ACC112 (cell line): ENCODE measurements around the gene DHX29.
A peak's percentile ranks its signal among the peaks of the same experiment; 100 is the strongest.

ENCODE experiments used
- H2AFZ ChIP-seq: fragments of 200-600 bp; sonication (generic); one replicate; pipeline ENCODE4 v1.6.0; 2017; ENCODE audit warnings: antibody characterized with exemption, low read length; ENCODE audit not compliant: unreplicated experiment
- H3K27ac ChIP-seq: fragments of 200-600 bp; sonication (generic); 2 replicates; pipeline ENCODE4 v1.5.1; 2014; ENCODE audit warnings: low read depth, mild to moderate bottlenecking, antibody characterized with exemption, low read length, moderate library complexity
- H3K27me3 ChIP-seq: fragments of 200-600 bp; sonication (generic); 2 replicates; pipeline ENCODE4 v1.6.1; 2014; ENCODE audit warnings: mild to moderate bottlenecking, antibody characterized with exemption, low read length, moderate library complexity, mixed read lengths; ENCODE audit not compliant: insufficient read depth
- H3K36me3 ChIP-seq: fragments of 200-600 bp; sonication (generic); 2 replicates; pipeline ENCODE4 v1.6.1; 2016; ENCODE audit warnings: mild to moderate bottlenecking, antibody characterized with exemption, low read length, moderate library complexity, mixed read lengths; ENCODE audit not compliant: insufficient read depth
- H3K4me1 ChIP-seq: fragments of 200-600 bp; sonication (generic); one replicate; pipeline ENCODE4 v1.6.1; 2016; ENCODE audit warnings: low read length, mixed read lengths; ENCODE audit not compliant: insufficient read depth, unreplicated experiment, control insufficient read depth
- H3K4me3 ChIP-seq: fragments of 200-600 bp; sonication (generic); 2 replicates; pipeline ENCODE4 v1.5.1; 2014; ENCODE audit warnings: mild to moderate bottlenecking, low read depth, low read length
- H3K79me2 ChIP-seq: fragments of 200-600 bp; sonication (generic); one replicate; pipeline ENCODE4 v1.6.0; 2016; ENCODE audit warnings: low read length; ENCODE audit not compliant: control insufficient read depth, unreplicated experiment, insufficient read depth

DHX29 gene

DNA sequence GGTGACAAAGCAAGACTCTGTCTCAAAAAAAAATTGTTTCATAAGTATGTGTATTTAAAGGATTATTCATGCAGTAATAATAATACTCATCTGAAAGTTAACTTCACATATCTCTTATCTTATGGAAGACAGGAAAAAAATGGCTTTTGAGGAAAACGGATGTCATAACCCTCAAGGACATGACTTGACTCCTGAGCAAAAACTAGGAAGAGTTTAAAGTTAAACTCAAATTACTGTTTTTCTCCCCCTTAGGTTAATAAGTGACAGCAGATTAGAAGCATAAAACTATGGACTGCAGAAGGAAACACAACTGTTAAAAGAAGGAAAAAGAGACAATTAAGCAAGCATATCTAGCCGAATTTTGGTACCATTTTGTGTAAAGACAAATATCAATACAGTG lies 16.5 kb downstream of the DHX29 start:
- H3K4me3 ChIP-seq, result no peak overlapping the region
- H3K27me3 ChIP-seq, result no peaks in the 10 kb centered on the region
- H2AFZ ChIP-seq, result no peak overlapping the region
- H3K79me2 ChIP-seq, result no peaks in the 10 kb centered on the region
- no peak overlapping the region for H3K27ac ChIP-seq
- peaks cover 43% of the 10 kb centered on the region for H3K36me3 ChIP-seq
- H3K4me1 ChIP-seq, result no peaks in the 10 kb centered on the region

DNA sequence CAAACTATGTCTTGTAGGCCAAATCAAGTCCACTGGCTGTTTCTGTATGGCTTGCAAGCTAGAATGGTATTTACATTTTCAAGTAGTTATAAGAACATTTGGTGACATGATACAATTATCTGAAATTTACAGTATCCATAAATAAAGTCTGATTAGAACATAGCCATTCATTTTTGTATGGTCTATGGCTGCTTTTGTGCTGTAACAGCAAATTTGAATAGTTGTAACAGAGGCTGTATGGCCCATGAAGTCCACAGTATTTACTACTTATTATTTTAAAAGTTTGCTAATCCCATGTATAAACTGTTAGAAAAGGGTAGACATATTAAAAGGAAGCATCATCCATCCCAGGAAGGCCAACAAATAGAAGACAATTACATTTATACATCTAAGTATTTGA lies 17.7 kb downstream of the DHX29 start:
- H2AFZ ChIP-seq, result no peak overlapping the region
- no peak overlapping the region for H3K27ac ChIP-seq
- no peak overlapping the region for H3K4me3 ChIP-seq
- no peaks in the 10 kb centered on the region for H3K79me2 ChIP-seq
- no peaks in the 10 kb centered on the region for H3K4me1 ChIP-seq
- no peaks in the 10 kb centered on the region for H3K27me3 ChIP-seq
- H3K36me3 ChIP-seq, result peaks cover 36% of the 10 kb centered on the region

DNA sequence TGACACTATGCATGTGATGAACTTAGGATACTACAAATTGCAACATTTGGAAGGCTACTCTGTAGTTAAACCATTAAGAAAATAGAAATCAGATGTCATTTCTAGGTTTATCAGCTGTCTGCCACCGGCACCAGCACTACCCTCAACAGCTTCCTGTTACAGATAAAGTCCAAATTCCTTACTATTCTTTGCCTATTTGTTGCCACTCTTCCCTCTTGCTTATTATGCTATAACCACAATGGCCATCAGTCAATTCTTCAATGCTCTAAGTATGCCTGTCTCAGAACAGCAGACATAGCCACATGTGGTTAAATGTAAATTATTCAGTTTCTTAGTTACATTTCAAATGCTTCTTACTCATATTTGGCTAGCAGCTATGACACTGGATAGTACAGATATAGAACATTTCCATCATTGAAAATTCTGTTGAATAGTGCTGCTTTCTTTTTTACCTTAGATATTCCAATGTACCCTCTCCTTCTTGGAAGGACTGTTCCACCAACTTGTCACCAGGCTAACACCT lies 21.0 kb downstream of the DHX29 start:
- Histone ChIP-seq H3K27me3 (no peaks in the 10 kb centered on the region), H3K4me1 (no peaks in the 10 kb centered on the region), H2AFZ (no peak overlapping the region), H3K36me3 (peaks cover 26% of the 10 kb centered on the region), H3K79me2 (no peaks in the 10 kb centered on the region), H3K4me3 (no peak overlapping the region), H3K27ac (no peak overlapping the region)

DNA sequence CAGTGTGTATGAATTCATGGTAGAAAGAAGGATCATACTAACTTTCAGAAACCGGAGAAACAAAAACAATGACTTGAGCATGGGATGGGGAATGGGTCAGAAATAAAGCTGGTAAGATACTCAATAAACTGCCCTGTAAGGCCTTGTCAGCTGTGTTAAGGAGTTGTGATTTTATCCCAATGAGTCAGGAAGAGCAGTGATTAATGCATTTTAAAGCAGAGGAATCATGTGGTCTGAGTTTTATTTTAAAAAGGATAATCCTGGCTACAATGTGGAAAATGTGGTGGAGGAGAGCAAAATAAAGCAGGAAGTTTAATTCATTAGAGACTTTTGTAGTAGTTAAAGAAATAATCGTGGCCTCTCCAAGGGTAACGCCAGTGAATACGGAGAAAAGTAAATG lies 28.7 kb downstream of the DHX29 start:
- H3K36me3 ChIP-seq, result peaks cover 38% of the 10 kb centered on the region
- no peaks in the 10 kb centered on the region for H3K27me3 ChIP-seq
- H3K79me2 ChIP-seq, result no peaks in the 10 kb centered on the region
- no peak overlapping the region for H2AFZ ChIP-seq
- no peak overlapping the region for H3K4me3 ChIP-seq
- peak overlapping the region; percentile 28 for H3K27ac ChIP-seq
- no peaks in the 10 kb centered on the region for H3K4me1 ChIP-seq

DNA sequence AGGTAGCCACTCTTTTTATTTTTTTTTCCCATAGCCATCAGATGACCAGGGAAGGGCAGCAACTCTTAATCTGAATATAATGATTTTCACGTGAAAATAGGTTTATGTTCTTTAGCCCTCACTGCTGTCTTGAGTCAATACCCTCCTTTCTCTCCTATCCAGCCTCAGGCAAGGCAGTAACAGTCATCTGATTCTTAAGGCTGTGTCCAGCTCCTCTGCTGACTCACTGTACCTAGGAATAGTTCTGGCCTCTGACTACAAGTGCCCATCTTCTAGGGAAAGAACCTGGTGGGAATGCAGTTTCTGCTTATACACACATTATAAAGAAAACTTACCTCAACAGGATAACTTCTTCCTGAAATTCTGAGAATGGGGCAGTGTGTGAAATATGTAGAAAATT lies 30.7 kb downstream of the DHX29 start:
- Histone ChIP-seq H3K79me2 (no peaks in the 10 kb centered on the region), H3K27ac (no peak overlapping the region), H3K4me1 (no peaks in the 10 kb centered on the region), H2AFZ (no peak overlapping the region), H3K4me3 (no peak overlapping the region), H3K27me3 (no peaks in the 10 kb centered on the region), H3K36me3 (peaks cover 30% of the 10 kb centered on the region)

GRCh38 chr5:55258339-55258738 lies 49.2 kb downstream of the DHX29 start:
- Histone ChIP-seq H3K4me3 (no peak overlapping the region), H3K27me3 (no peaks in the 10 kb centered on the region), H3K36me3 (peaks cover 40% of the 10 kb centered on the region), H3K79me2 (no peaks in the 10 kb centered on the region), H3K4me1 (no peaks in the 10 kb centered on the region), H3K27ac (no peak overlapping the region), H2AFZ (no peak overlapping the region)

- H2AFZ ChIP-seq, result no peak overlapping the region
- no peak overlapping the region for H3K4me3 ChIP-seq
- no peak overlapping the region for H3K27ac ChIP-seq
- H3K79me2 ChIP-seq, result no peaks in the 10 kb centered on the region
- no peaks in the 10 kb centered on the region for H3K4me1 ChIP-seq
- H3K36me3 ChIP-seq, result peaks cover 26% of the 10 kb centered on the region
- no peaks in the 10 kb centered on the region for H3K27me3 ChIP-seq
Observed at GRCh38 chr5:55254802-55255201, 52.7 kb downstream of the DHX29 start.

DNA sequence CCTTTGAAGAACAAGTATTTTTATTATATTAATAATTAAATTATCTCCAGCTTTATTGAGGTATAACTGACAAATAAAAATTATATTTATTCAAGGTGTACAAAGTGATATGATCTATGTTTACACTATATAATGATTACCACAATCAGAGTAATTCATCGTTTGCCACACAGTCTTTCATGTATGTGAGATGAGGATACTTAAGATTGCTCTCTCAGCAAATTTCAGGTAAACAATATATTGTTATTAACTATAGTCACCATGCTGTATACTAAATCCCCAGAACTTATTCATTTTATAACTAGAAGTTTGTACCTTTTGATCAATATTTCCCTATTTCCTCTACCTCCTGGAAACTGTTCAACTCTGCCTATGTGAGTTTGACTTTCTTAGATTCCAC lies 57.4 kb downstream of the DHX29 start:
- Histone ChIP-seq H3K27ac (no peak overlapping the region), H3K4me3 (no peak overlapping the region), H3K36me3 (peaks cover 4% of the 10 kb centered on the region; the same call in 1 of the 2 replicates)

DNA sequence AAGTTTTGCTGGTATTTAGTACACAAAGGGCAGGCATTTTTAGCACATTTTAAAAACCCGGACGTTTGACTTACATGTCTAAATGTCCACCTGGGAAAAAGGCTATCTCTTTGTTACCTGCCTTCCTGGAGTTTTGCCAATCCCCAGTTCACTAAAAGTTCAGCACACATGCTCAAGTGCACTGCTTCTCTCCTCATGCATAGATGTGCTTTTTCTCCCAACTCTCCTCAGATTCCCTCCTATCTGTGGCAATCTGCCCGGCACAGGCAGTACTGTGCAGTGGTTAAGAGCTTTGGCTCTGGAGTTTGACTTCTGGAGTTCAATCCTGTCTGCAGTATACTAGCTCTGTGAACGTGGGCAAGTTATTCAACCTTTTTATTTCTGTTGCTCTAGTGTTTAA lies 65.7 kb downstream of the DHX29 start:
- no peaks in the 10 kb centered on the region for H3K36me3 ChIP-seq
- H3K79me2 ChIP-seq, result no peaks in the 10 kb centered on the region
- H3K4me3 ChIP-seq, result no peak overlapping the region
- peaks cover 15% of the 10 kb centered on the region for H3K27me3 ChIP-seq
- H3K4me1 ChIP-seq, result no peaks in the 10 kb centered on the region
- no peak overlapping the region for H3K27ac ChIP-seq
- no peak overlapping the region for H2AFZ ChIP-seq

More for the DNA sequence above, 57.4 kb downstream of the DHX29 start:
- Histone ChIP-seq H3K27me3 (no peaks in the 10 kb centered on the region), H3K4me1 (no peaks in the 10 kb centered on the region), H2AFZ (no peak overlapping the region), H3K79me2 (no peaks in the 10 kb centered on the region)

GRCh38 chr5:55236800-55237199 lies 70.7 kb downstream of the DHX29 start:
- H3K27ac ChIP-seq, result no peak overlapping the region
- H2AFZ ChIP-seq, result no peak overlapping the region
- no peaks in the 10 kb centered on the region for H3K79me2 ChIP-seq
- no peaks in the 10 kb centered on the region for H3K36me3 ChIP-seq
- peaks cover 37% of the 10 kb centered on the region for H3K27me3 ChIP-seq
- H3K4me1 ChIP-seq, result peaks cover 3% of the 10 kb centered on the region
- H3K4me3 ChIP-seq, result no peak overlapping the region

- H3K79me2 ChIP-seq, result no peaks in the 10 kb centered on the region
- H3K4me3 ChIP-seq, result peak overlapping the region; percentile 77
- H3K4me1 ChIP-seq, result peaks cover 4% of the 10 kb centered on the region
- H2AFZ ChIP-seq, result peak overlapping the region; percentile 59
- no peaks in the 10 kb centered on the region for H3K36me3 ChIP-seq
- H3K27me3 ChIP-seq, result peaks cover 50% of the 10 kb centered on the region
- no peak overlapping the region for H3K27ac ChIP-seq
Observed at GRCh38 chr5:55234121-55234700, 73.3 kb downstream of the DHX29 start.
